ENCODE measurements around the gene NT5DC1. TPM values are rescaled to one million over a fixed set of nuclear protein-coding genes. Genes with fewer than 3 reads are reported as not detected.

Gene NT5DC1
- total RNA-seq, 1 experiment from 2014 or later: 27.6 TPM

DNA sequence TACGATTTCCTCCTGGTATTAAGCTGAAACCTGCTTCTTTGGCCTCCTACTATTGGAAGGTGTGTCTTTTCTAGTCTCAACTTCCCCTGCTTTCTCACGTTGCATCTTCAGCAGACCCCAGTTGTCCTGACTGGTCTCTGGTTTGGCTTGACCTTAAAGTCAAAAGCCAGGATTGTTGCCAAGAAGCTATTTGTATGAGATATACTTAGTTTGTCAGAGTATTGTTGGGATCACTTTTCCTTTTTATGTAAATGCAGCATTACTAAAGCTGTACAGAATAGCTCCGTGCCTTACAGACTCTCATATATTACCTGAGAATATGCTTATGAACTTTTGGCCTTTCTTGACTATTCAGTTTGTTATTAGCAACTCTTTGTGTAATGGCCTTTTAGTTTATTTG, 92.1 kb downstream of the NT5DC1 start:
- no peaks in the 10 kb centered on the region for H3K4me1 Mint-ChIP-seq (ENCODE audit: insufficient read depth, unreplicated experiment)
- H3K36me3 Mint-ChIP-seq (ENCODE audit: insufficient read depth, unreplicated experiment): peaks cover 8% of the 10 kb centered on the region
- intact Hi-C loops (cut with micrococcal nuclease): no loop called here
- no peak for DNase-seq (ENCODE audit: unreplicated experiment)
- no peak overlapping the region for H3K4me3 Mint-ChIP-seq (ENCODE audit: unreplicated experiment)
- no peak overlapping the region for H3K27ac Mint-ChIP-seq (ENCODE audit: low read depth, unreplicated experiment)
- TF ChIP-seq CTCF (IDR thresholded peaks at IDR 0.05; ENCODE audit: unreplicated experiment): no peak
- no peaks in the 10 kb centered on the region for H3K9me3 Mint-ChIP-seq (ENCODE audit: unreplicated experiment)
- no TSS peak for BruUV-seq (replicated peaks)
- no peaks in the 10 kb centered on the region for H3K27me3 Mint-ChIP-seq (ENCODE audit: insufficient read depth, unreplicated experiment)
- CTCF ChIA-PET: interaction anchor here (0.6 to 0.8 kb wide), 2 partner anchors 14 to 53 kb away, joined by 3 to 4 read pairs; no protein-coding TSS in a partner anchor
- POLR2A ChIA-PET: no interaction called here

GRCh38 chr6:116196841-116197240, 96.2 kb downstream of the NT5DC1 start:
- no TSS peak for BruUV-seq (replicated peaks)
- H3K27me3 Mint-ChIP-seq (ENCODE audit: insufficient read depth, unreplicated experiment): no peaks in the 10 kb centered on the region
- intact Hi-C loops (cut with micrococcal nuclease): no loop called here
- TF ChIP-seq CTCF (IDR thresholded peaks at IDR 0.05; ENCODE audit: unreplicated experiment): no peak
- peaks cover 8% of the 10 kb centered on the region for H3K36me3 Mint-ChIP-seq (ENCODE audit: insufficient read depth, unreplicated experiment)
- no peak for DNase-seq (ENCODE audit: unreplicated experiment)
- H3K27ac Mint-ChIP-seq (ENCODE audit: low read depth, unreplicated experiment): no peak overlapping the region
- ChIA-PET POLR2A (no interaction called here), CTCF (no interaction called here)
- no peaks in the 10 kb centered on the region for H3K9me3 Mint-ChIP-seq (ENCODE audit: unreplicated experiment)
- peaks cover 7% of the 10 kb centered on the region for H3K4me1 Mint-ChIP-seq (ENCODE audit: insufficient read depth, unreplicated experiment)
- no peak overlapping the region for H3K4me3 Mint-ChIP-seq (ENCODE audit: unreplicated experiment)

DNA sequence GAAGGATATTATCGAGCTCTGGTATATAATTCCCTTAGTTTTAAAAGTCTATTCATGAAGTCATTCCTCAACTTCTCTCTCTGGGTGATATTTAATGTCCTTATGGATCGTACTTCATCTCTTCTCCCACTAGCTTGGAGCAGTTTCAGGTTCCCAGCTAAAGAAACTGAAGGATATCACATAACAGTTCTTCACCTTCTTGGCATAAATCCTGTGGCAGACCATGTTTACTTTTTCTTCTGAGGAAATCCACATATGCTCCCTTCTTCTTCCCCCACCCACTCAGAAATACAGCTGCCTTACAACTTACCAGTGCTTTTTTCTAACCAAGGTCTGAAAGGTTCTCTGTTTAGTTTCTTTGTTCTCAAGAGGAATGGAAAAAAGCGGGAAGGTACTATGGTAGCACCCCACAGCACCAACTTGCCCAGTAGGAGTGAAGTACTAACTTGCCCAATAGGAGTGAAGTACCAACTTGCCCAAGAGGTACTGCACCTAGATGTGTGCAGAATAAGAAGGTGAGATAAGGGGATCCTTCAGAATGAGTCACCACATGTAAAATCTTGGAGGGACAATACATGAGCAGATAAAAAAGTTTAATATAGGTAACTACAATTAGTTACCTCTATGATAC, 100.1 kb downstream of the NT5DC1 start:
- Mint-ChIP-seq H3K27ac (ENCODE audit: low read depth, unreplicated experiment) (no peak overlapping the region), H3K4me1 (ENCODE audit: insufficient read depth, unreplicated experiment) (peaks cover 14% of the 10 kb centered on the region), H3K4me3 (ENCODE audit: unreplicated experiment) (no peak overlapping the region), H3K36me3 (ENCODE audit: insufficient read depth, unreplicated experiment) (peaks cover 15% of the 10 kb centered on the region), H3K9me3 (ENCODE audit: unreplicated experiment) (no peaks in the 10 kb centered on the region), H3K27me3 (ENCODE audit: insufficient read depth, unreplicated experiment) (no peaks in the 10 kb centered on the region)
- intact Hi-C loops (cut with micrococcal nuclease): no loop called here
- ChIA-PET POLR2A (interaction anchor here (0.7 to 0.8 kb wide), 2 partner anchors 9 to 144 kb away, joined by 3 read pairs; no protein-coding TSS in a partner anchor), CTCF (interaction anchor here (0.8 kb wide), 1 partner anchor 24 kb away, joined by 3 read pairs; no protein-coding TSS in a partner anchor)
- no TSS peak for BruUV-seq (replicated peaks)
- no peak for TF ChIP-seq CTCF (IDR thresholded peaks at IDR 0.05; ENCODE audit: unreplicated experiment)
- no peak for DNase-seq (ENCODE audit: unreplicated experiment)

DNA sequence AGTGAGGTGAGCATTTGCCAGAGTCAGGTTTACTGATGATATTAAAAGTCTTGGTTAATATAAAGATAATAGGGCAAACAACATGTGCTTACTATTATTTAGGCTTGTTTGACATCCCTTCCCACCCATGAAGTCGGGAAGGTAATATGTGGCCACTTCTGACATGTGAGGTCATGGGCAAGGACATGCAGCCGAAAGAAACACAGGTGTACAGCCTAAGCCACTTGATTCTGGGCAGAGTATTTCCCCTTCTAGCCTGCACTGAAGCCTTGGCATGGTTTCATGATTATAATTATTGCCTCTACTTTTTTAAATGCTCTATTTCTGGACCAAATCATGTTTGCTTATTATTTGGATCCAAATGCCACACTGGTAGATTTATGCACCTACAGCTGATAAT, 100.9 kb downstream of the NT5DC1 start:
- no TSS peak for BruUV-seq (replicated peaks)
- Mint-ChIP-seq H3K4me3 (ENCODE audit: unreplicated experiment) (no peak overlapping the region), H3K9me3 (ENCODE audit: unreplicated experiment) (no peaks in the 10 kb centered on the region), H3K4me1 (ENCODE audit: insufficient read depth, unreplicated experiment) (peaks cover 14% of the 10 kb centered on the region), H3K36me3 (ENCODE audit: insufficient read depth, unreplicated experiment) (peaks cover 15% of the 10 kb centered on the region), H3K27ac (ENCODE audit: low read depth, unreplicated experiment) (no peak overlapping the region), H3K27me3 (ENCODE audit: insufficient read depth, unreplicated experiment) (no peaks in the 10 kb centered on the region)
- intact Hi-C loops (cut with micrococcal nuclease): no loop called here
- no peak for TF ChIP-seq CTCF (IDR thresholded peaks at IDR 0.05; ENCODE audit: unreplicated experiment)
- POLR2A ChIA-PET: no interaction called here
- CTCF ChIA-PET: no interaction called here
- DNase-seq (ENCODE audit: unreplicated experiment): no peak

Data from MCF 10A (cell line).